COLO668 (cell line): ENCODE measurements around the gene BEST4.
"Not testable (repeated sequence)": the region's sequence is repeated elsewhere in the genome, so short reads cannot be mapped to it uniquely, and the experiment has no call there.

Experiments
- DNase-seq: peaks from one replicate; lab custom pipeline; 2025; ENCODE audit not compliant: unreplicated experiment; lab: John Stamatoyannopoulos, UW

BEST4 gene

GRCh38 chr1:44788120-44788860, at the start of gene BEST4:
Gene BEST4, minus strand, starts transcription at chr1:44788170. Its CDS starts 465 bp downstream, at chr1:44787705.
- DNase-seq: no peak

- DNase-seq: peak; percentile 93
Measured at GRCh38 chr1:44835738-44836675, 48.0 kb upstream of the BEST4 start.

GRCh38 chr1:44834328-44834727, 46.4 kb upstream of the BEST4 start:
- no peak for DNase-seq

GRCh38 chr1:44832056-44832705, 44.2 kb upstream of the BEST4 start:
- DNase-seq: no peak

- no peak for DNase-seq
Measured at GRCh38 chr1:44831516-44831915, 43.5 kb upstream of the BEST4 start.

GRCh38 chr1:44830900-44831304, 42.9 kb upstream of the BEST4 start:
- no peak for DNase-seq

GRCh38 chr1:44829506-44830384, 41.8 kb upstream of the BEST4 start:
- no peak for DNase-seq

GRCh38 chr1:44828841-44829440, 41.0 kb upstream of the BEST4 start:
- no peak for DNase-seq

- no peak for DNase-seq
Measured at GRCh38 chr1:44828003-44828651, 40.2 kb upstream of the BEST4 start.

GRCh38 chr1:44827197-44828002, 39.4 kb upstream of the BEST4 start:
- peak; percentile 74 for DNase-seq

GRCh38 chr1:44826375-44827196, 38.6 kb upstream of the BEST4 start:
- DNase-seq: no peak

GRCh38 chr1:44824392-44824791, 36.4 kb upstream of the BEST4 start:
- DNase-seq: not testable (repeated sequence)

- DNase-seq: no peak
Measured at GRCh38 chr1:44822981-44823451, 35.0 kb upstream of the BEST4 start.

- DNase-seq: no peak
Measured at GRCh38 chr1:44822131-44822701, 34.2 kb upstream of the BEST4 start.

- DNase-seq: no peak
Measured at GRCh38 chr1:44821240-44821715, 33.3 kb upstream of the BEST4 start.

- DNase-seq: no peak
Measured at GRCh38 chr1:44820328-44821239, 32.6 kb upstream of the BEST4 start.
